GM23248 (cell line): ENCODE results near the gene PDZRN4.

Experiments used
- EZH2 ChIP-seq: fragments of 200-600 bp; sonication (generic); IDR thresholded peaks from 2 replicates; pipeline ENCODE4 v1.6.1; 2018; ENCODE audit warnings: antibody characterized with exemption, mild to moderate bottlenecking; ENCODE audit not compliant: insufficient read depth, poor library complexity, severe bottlenecking
- EZH2phosphoT487 ChIP-seq: fragments of 200-600 bp; sonication (generic); IDR thresholded peaks from 2 replicates; pipeline ENCODE4 v1.6.1; 2018; ENCODE audit warnings: antibody characterized with exemption, moderate library complexity, mild to moderate bottlenecking, low read depth; ENCODE audit not compliant: insufficient read depth

DNA sequence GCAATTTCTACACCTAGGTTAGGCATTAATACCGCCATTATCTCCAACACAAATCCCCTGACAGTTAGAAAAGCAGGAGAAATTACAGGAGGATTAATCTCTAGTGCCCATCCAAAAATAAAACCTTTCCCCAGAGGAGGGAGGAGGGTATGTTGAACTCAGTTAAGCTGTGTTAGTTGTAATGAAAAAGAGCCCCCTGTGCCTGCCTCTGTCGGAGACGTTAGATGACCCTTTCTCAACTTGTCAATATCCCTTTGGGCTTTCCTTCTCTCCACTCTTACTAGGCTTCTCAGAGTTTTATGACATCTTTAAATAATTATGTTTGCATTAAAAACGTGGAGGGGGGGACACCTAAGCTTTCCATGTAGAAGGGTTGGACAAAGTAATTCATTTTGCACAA is 278.2 kb downstream of the PDZRN4 start:
- TF ChIP-seq EZH2 (no peak), EZH2phosphoT487 (no peak)
